ENCODE measurements around the gene LOC101059915.

The LOC101059915 gene

GRCh38 chrX:71623714-71624113, 43.6 kb upstream of the LOC101059915 start:
- TF ChIP-seq FOS (IDR thresholded peaks at IDR 0.05; ENCODE audit: borderline replicate concordance, insufficient read depth, low read length), result no peak
- no peak for TF ChIP-seq POLR2A (IDR thresholded peaks at IDR 0.05; ENCODE audit: low read depth, low read length)
- TF ChIP-seq CTCF (IDR thresholded peaks at IDR 0.05; ENCODE audit: extremely low read depth in 1 of 2, insufficient read depth in 1 of 2, low read depth in 1 of 2, low read length in 2 of 2), result no peak
- no peak for TF ChIP-seq JUN (IDR thresholded peaks at IDR 0.05; ENCODE audit: borderline replicate concordance, insufficient read depth, insufficient read length, low read depth)
- TF ChIP-seq EZH2 (IDR thresholded peaks at IDR 0.05; ENCODE audit: borderline replicate concordance, low read depth, low read length, severe bottlenecking), result no peak
- TF ChIP-seq MAX (IDR thresholded peaks at IDR 0.05; ENCODE audit: insufficient read depth, insufficient read length), result no peak
- no peak for TF ChIP-seq MYC (IDR thresholded peaks at IDR 0.05; ENCODE audit: low read depth, low read length)
- TF ChIP-seq POLR2AphosphoS5 (IDR thresholded peaks at IDR 0.05; ENCODE audit: insufficient read depth, low read depth, low read length), result no peak
- TF ChIP-seq GATA2 (IDR thresholded peaks at IDR 0.05; ENCODE audit: insufficient read depth, insufficient read length, low read depth, low read length), result no peak
- Histone ChIP-seq H3K79me2 (ENCODE audit: control insufficient read depth, insufficient read depth, low read length) (no peaks in the 10 kb centered on the region), H4K20me1 (replicated peaks; ENCODE audit: control insufficient read depth, extremely low read depth, insufficient read depth, low read length) (no peaks in the 10 kb centered on the region), H3K36me3 (ENCODE audit: control insufficient read depth in 2 of 2, extremely low read depth in 1 of 2, insufficient read depth in 2 of 2, low read length in 2 of 2) (no peaks in the 10 kb centered on the region), H3K9ac (replicated peaks; ENCODE audit: extremely low read depth, insufficient read depth, low read length) (no peak overlapping the region), H3K9me1 (replicated peaks; ENCODE audit: control insufficient read depth, extremely low read depth, insufficient read depth, low read length) (no peaks in the 10 kb centered on the region), H3K27me3 (ENCODE audit: control insufficient read depth in 2 of 2, insufficient read depth in 2 of 2, low read length in 2 of 2) (no peaks in the 10 kb centered on the region), H3K27ac (ENCODE audit: insufficient read depth, low read depth, low read length) (no peak overlapping the region), H3K4me1 (ENCODE audit: control insufficient read depth, extremely low read depth, insufficient read depth, low read length) (peaks cover 11% of the 10 kb centered on the region), H3K4me3 (replicated peaks in 1 of 3; ENCODE audit: insufficient read depth in 1 of 3, low read depth in 1 of 3, low read length in 3 of 3) (no peak overlapping the region), H3K4me2 (ENCODE audit: insufficient read depth, low read length) (no peak overlapping the region), H3K9me3 (replicated peaks; ENCODE audit: control insufficient read depth, insufficient read depth, low read length) (no peaks in the 10 kb centered on the region), H2AFZ (ENCODE audit: low read depth, low read length) (no peak overlapping the region)
- dilution Hi-C loops (cut with MboI; ENCODE audit: extremely low pct_ligation_motif_present, low sequenced_read_pairs) (no loop called here), intact Hi-C loops (cut with micrococcal nuclease) (no loop called here)
- FAIRE-seq, result no peak
- POLR2A ChIA-PET, result no interaction called here
- CTCF ChIA-PET, result interaction anchor here (2.0 kb wide), 1 partner anchor 28 kb away, joined by 16 read pairs; no protein-coding TSS in a partner anchor
- BruUV-seq (replicated peaks), result no TSS peak
- DNase-seq (ENCODE audit: low read depth, low spot score), result no peak

All from endothelial cell of umbilical vein (primary cell).